ENCODE data around the gene RFLNA. TPM values are rescaled to one million over a fixed set of nuclear protein-coding genes. Genes with fewer than 3 reads are reported as not detected.

Gene RFLNA
- polyA plus RNA-seq, 1 donor from 2014 or later = 9.6 TPM

DNA sequence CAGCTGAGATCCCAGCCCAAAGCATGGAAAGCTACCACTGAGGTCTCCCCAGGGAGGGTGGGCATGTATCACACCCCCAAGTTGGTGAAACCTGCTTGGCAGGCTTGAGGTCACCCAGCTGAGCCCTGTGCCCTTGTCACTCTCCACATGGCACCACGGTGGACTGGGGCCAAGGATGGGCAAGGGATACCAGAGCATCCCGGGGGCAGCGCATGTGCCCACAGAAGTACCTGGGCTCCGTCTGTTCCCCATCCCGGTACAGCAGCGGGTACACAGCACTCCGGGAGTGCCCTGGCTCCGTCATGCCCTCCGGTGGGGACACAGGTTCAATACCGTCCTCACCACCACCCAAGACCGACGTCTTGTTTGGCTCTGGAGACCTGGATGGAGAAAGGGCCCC lies 38.0 kb downstream of the RFLNA start:
- no peaks in the 10 kb centered on the region for H3K9me2 ChIP-seq (ENCODE audit: insufficient read depth, low read length)
- no peak overlapping the region for H2AFZ ChIP-seq (ENCODE audit: low read depth, low read length)
- H3K79me2 ChIP-seq (replicated peaks; ENCODE audit: insufficient read depth, low read length) = no peaks in the 10 kb centered on the region
- no peak overlapping the region for H3K9ac ChIP-seq (ENCODE audit: low read length)
- no peaks in the 10 kb centered on the region for H4K20me1 ChIP-seq (ENCODE audit: insufficient read depth)
- no peak for TF ChIP-seq EP300 (conservative IDR thresholded peaks at IDR 0.05; ENCODE audit: poor library complexity, severe bottlenecking)
- TF ChIP-seq RAD21 (conservative IDR thresholded peaks at IDR 0.05) = no peak
- TF ChIP-seq EZH2 (IDR thresholded peaks at IDR 0.05; ENCODE audit: borderline replicate concordance, insufficient read depth, low read length, poor library complexity, severe bottlenecking) = no peak
- no peak for TF ChIP-seq TAF1 (IDR thresholded peaks at IDR 0.05; ENCODE audit: low read depth)
- no peak for TF ChIP-seq POLR2AphosphoS5 (IDR thresholded peaks at IDR 0.05)
- TF ChIP-seq SMC3 (conservative IDR thresholded peaks at IDR 0.05; ENCODE audit: poor library complexity) = no peak
- TF ChIP-seq CTCF (IDR thresholded peaks at IDR 0.05; ENCODE audit: poor library complexity, severe bottlenecking) = no peak
- TF ChIP-seq MXI1 (conservative IDR thresholded peaks at IDR 0.05; ENCODE audit: poor library complexity, severe bottlenecking) = no peak
- TF ChIP-seq REST (IDR thresholded peaks at IDR 0.05; ENCODE audit: borderline replicate concordance) = no peak
- H3K4me2 ChIP-seq (ENCODE audit: low read length) = no peak overlapping the region
- H3K36me3 ChIP-seq (ENCODE audit: insufficient read depth, low read length) = no peaks in the 10 kb centered on the region
- no peaks in the 10 kb centered on the region for H3K9me3 ChIP-seq (ENCODE audit: low read length)
- H3F3A ChIP-seq (ENCODE audit: insufficient read depth, low read length, poor library complexity, severe bottlenecking) = no peaks in the 10 kb centered on the region
- H3K27ac ChIP-seq (ENCODE audit: low read length) = no peak overlapping the region
- no peaks in the 10 kb centered on the region for H3K27me3 ChIP-seq (ENCODE audit: insufficient read depth, low read depth, low read length)
- H3K4me3 ChIP-seq (ENCODE audit: low read length) = no peak overlapping the region

- Histone ChIP-seq H3K9me2 (ENCODE audit: insufficient read depth, low read length) (no peaks in the 10 kb centered on the region), H4K20me1 (ENCODE audit: insufficient read depth) (no peaks in the 10 kb centered on the region), H3K4me3 (ENCODE audit: low read length) (no peak overlapping the region), H3K79me2 (replicated peaks; ENCODE audit: insufficient read depth, low read length) (no peaks in the 10 kb centered on the region), H3K9ac (ENCODE audit: low read length) (no peak overlapping the region), H3K36me3 (ENCODE audit: insufficient read depth, low read length) (no peaks in the 10 kb centered on the region), H3K27ac (ENCODE audit: low read length) (no peak overlapping the region), H3K27me3 (ENCODE audit: insufficient read depth, low read depth, low read length) (no peaks in the 10 kb centered on the region), H3K4me2 (ENCODE audit: low read length) (no peak overlapping the region), H3K9me3 (ENCODE audit: low read length) (no peaks in the 10 kb centered on the region), H2AFZ (ENCODE audit: low read depth, low read length) (no peak overlapping the region), H3F3A (ENCODE audit: insufficient read depth, low read length, poor library complexity, severe bottlenecking) (no peaks in the 10 kb centered on the region)
- TF ChIP-seq REST (IDR thresholded peaks at IDR 0.05; ENCODE audit: borderline replicate concordance) (no peak), EZH2 (IDR thresholded peaks at IDR 0.05; ENCODE audit: borderline replicate concordance, insufficient read depth, low read length, poor library complexity, severe bottlenecking) (no peak), CTCF (IDR thresholded peaks at IDR 0.05; ENCODE audit: poor library complexity, severe bottlenecking) (no peak)
These were observed 38.8 kb downstream of the RFLNA start for GRCh38 chr12:124333724-124334123.
